RWPE2 (cell line): Measurements from ENCODE around the gene COX7B2.

Experiments used
- ATAC-seq: fragments of 200-7000 bp; cut with Tn5 transposase; 3 replicates; pipeline ENCODE4 v1.9.1; 2021; ENCODE audit warnings: low read depth
- DNase-seq: peaks from one replicate; pipeline ENCODE4 v3.0.0-alpha.2; 2020; ENCODE audit warnings: low spot score
- H3K27ac ChIP-seq: fragments of 450-650 bp; 2 replicates; pipeline ENCODE4 v1.5.1; 2017; ENCODE audit warnings: mild to moderate bottlenecking; ENCODE audit not compliant: poor library complexity, severe bottlenecking
- H3K27me3 ChIP-seq: fragments of 250-450 bp; sonication (Bioruptor Pico); 2 replicates; pipeline ENCODE4 v1.5.1; 2021; ENCODE audit warnings: mild to moderate bottlenecking, moderate library complexity; ENCODE audit not compliant: insufficient read depth, poor library complexity, severe bottlenecking
- H3K36me3 ChIP-seq: fragments of 250-450 bp; sonication (Bioruptor Pico); 2 replicates; pipeline ENCODE4 v1.5.1; 2020; ENCODE audit warnings: low read depth, mild to moderate bottlenecking, moderate library complexity
- H3K4me1 ChIP-seq: fragments of 250-450 bp; sonication (Bioruptor Pico); 2 replicates; pipeline ENCODE4 v1.5.1; 2021; ENCODE audit warnings: mild to moderate bottlenecking, moderate library complexity; ENCODE audit not compliant: insufficient read depth, poor library complexity, severe bottlenecking
- H3K4me3 ChIP-seq: fragments of 250-450 bp; sonication (Bioruptor Pico); 2 replicates; pipeline ENCODE4 v1.5.1; 2021; ENCODE audit warnings: mild to moderate bottlenecking, moderate library complexity; ENCODE audit not compliant: severe bottlenecking
- H3K9me3 ChIP-seq: fragments of 250-450 bp; sonication (Bioruptor Pico); 2 replicates; pipeline ENCODE4 v1.5.1; 2021; ENCODE audit warnings: mild to moderate bottlenecking, moderate library complexity; ENCODE audit not compliant: severe bottlenecking
- CTCF ChIP-seq: fragments of 450-650 bp; IDR thresholded peaks from one replicate; pipeline ENCODE4 v1.5.1; 2017; ENCODE audit warnings: mild to moderate bottlenecking, moderate library complexity; ENCODE audit not compliant: poor library complexity, severe bottlenecking

Gene COX7B2

GRCh38 chr4:46952451-46952850 lies 43.4 kb upstream of the COX7B2 start:
- Histone ChIP-seq H3K36me3 (no peaks in the 10 kb centered on the region), H3K27ac (no peak overlapping the region), H3K4me1 (no peaks in the 10 kb centered on the region), H3K9me3 (no peaks in the 10 kb centered on the region), H3K4me3 (no peak overlapping the region), H3K27me3 (peaks cover 24% of the 10 kb centered on the region)
- TF ChIP-seq CTCF, result no peak
- ATAC-seq (no peak), DNase-seq (no peak)

- ATAC-seq (no peak), DNase-seq (no peak)
- H3K4me1 ChIP-seq, result no peaks in the 10 kb centered on the region
- H3K9me3 ChIP-seq, result no peaks in the 10 kb centered on the region
- H3K27ac ChIP-seq, result no peak overlapping the region
- H3K27me3 ChIP-seq, result peaks cover 27% of the 10 kb centered on the region
- TF ChIP-seq CTCF, result no peak
- no peaks in the 10 kb centered on the region for H3K36me3 ChIP-seq
- H3K4me3 ChIP-seq, result no peak overlapping the region
These were observed 41.8 kb upstream of the COX7B2 start for GRCh38 chr4:46950826-46951225.

GRCh38 chr4:46949822-46950221 lies 40.8 kb upstream of the COX7B2 start:
- ATAC-seq, result no peak
- H3K36me3 ChIP-seq, result no peaks in the 10 kb centered on the region

GRCh38 chr4:46947541-46947940 lies 38.5 kb upstream of the COX7B2 start:
- Histone ChIP-seq H3K4me1 (no peaks in the 10 kb centered on the region), H3K4me3 (no peak overlapping the region), H3K9me3 (no peaks in the 10 kb centered on the region), H3K36me3 (no peaks in the 10 kb centered on the region), H3K27ac (no peak overlapping the region), H3K27me3 (peaks cover 22% of the 10 kb centered on the region)
- ATAC-seq (no peak), DNase-seq (no peak)
- TF ChIP-seq CTCF, result no peak

More at GRCh38 chr4:46949822-46950221, 40.8 kb upstream of the COX7B2 start:
- Histone ChIP-seq H3K27me3 (peaks cover 22% of the 10 kb centered on the region), H3K4me1 (no peaks in the 10 kb centered on the region), H3K9me3 (no peaks in the 10 kb centered on the region), H3K4me3 (no peak overlapping the region), H3K27ac (no peak overlapping the region)
- no peak for TF ChIP-seq CTCF
- DNase-seq, result no peak

- Histone ChIP-seq H3K4me3 (no peak overlapping the region), H3K9me3 (no peaks in the 10 kb centered on the region), H3K36me3 (no peaks in the 10 kb centered on the region), H3K27ac (no peak overlapping the region), H3K4me1 (no peaks in the 10 kb centered on the region), H3K27me3 (peaks cover 22% of the 10 kb centered on the region)
- no peak for TF ChIP-seq CTCF
- ATAC-seq (no peak), DNase-seq (no peak)
These were observed 38.0 kb upstream of the COX7B2 start for GRCh38 chr4:46946919-46947536.
